ENCODE measurements around the gene TARS3. TPM values are rescaled to one million over a fixed set of nuclear protein-coding genes. Genes with fewer than 3 reads are reported as not detected.
A peak's percentile ranks its signal among the peaks of the same experiment; 100 is the strongest.
"Not testable (repeated sequence)": the region's sequence is repeated elsewhere in the genome, so short reads cannot be mapped to it uniquely, and the experiment has no call there.

Gene TARS3
- total RNA-seq, 8 experiments from 2014 or later, result 12.0 to 31.4 (median 19.4) TPM

DNA sequence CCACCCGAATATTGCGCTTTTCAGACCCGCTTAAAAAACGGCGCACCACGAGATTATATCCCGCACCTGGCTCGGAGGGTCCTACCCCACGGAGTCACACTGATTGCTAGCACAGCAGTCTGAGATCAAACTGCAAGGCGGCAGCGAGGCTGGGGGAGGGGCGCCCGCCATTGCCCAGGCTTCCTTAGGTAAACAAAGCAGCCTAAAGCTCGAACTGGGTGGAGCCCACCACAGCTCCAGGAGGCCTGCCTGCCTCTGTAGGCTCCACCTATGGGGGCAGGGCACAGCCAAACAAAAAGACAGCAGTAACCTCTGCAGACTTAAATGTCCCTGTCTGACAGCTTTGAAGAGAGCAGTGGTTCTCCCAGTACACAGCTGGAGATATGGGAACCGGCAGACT, 97.5 kb downstream of the TARS3 start:
- H3K4me3 ChIP-seq; ATAC-seq (replicated peaks in 6 of 8); H3K4me1 ChIP-seq (replicated peaks in 1 of 2); H3K27ac ChIP-seq; in situ Hi-C loops (cut with MboI; ENCODE audit: low pct_unique_long_range_greater_than_20kb in 2 of 9, low sequenced_read_pairs in 9 of 9, unreplicated experiment in 9 of 9): not testable (repeated sequence)
- WGBS, 10 experiments, result 80% methylated on average over 9 of the region's 15 CpGs; no CpG with 5 or more reads in 9 of the 10 experiments

DNA sequence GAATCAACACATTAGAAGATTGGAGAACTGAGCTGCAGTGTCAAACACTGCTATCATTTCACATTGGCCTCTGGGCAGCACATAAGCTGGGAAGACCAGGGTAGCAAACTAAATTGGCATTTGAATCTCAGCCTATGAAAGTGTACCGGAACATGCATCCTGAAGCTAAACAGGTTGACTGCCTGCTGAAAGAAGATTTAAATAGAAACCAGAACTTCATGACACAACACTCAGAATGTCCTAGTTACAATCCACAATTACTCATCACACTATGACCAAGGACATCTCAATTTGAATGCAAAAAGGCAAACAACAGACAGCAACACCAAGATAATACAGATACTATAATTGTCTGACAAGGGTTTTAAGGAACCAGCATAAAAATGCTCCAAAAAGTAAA, 98.3 kb downstream of the TARS3 start:
- WGBS, 10 experiments, result 75 to 100% (median 94%) methylated on average over 1 of the region's 1 CpG; no CpG with 5 or more reads in 4 of the 10 experiments
- Histone ChIP-seq H3K4me3 (peak overlapping the region in 1 of 5 donors; percentile 21), H3K4me1 (replicated peaks in 1 of 2) (no peaks in the 10 kb centered on the region), H3K27ac (no peak overlapping the region)
- peak in 2 of 8 experiments; percentile 30 to 63 for ATAC-seq (replicated peaks in 6 of 8)
- in situ Hi-C loops (cut with MboI; ENCODE audit: low pct_unique_long_range_greater_than_20kb in 2 of 9, low sequenced_read_pairs in 9 of 9, unreplicated experiment in 9 of 9), result no loop called here

DNA sequence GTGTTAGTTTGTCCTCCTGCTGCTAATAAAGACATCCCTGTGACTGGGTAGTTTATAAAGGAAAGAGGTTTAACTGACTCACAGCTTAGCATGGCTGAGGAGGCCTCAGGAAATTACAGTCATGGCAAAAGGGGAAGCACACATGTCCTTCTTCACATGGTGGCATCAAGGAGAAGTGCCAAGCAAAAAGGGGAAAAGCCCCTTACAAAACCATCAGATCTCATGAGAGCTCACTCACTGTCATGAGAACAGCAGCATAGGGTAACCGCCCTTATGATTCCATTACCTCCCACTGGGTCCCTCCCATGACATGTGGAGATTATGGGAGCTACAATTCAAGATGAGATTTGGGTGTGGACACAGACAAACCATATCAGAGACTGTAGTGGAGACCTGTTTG, 99.1 kb downstream of the TARS3 start:
- in situ Hi-C loops (cut with MboI; ENCODE audit: low pct_unique_long_range_greater_than_20kb in 2 of 9, low sequenced_read_pairs in 9 of 9, unreplicated experiment in 9 of 9), result no loop called here
- WGBS, 10 experiments, result 71 to 100% (median 86%) methylated on average over 1 of the region's 1 CpG; no CpG with 5 or more reads in 6 of the 10 experiments
- H3K27ac ChIP-seq, result no peak overlapping the region

DNA sequence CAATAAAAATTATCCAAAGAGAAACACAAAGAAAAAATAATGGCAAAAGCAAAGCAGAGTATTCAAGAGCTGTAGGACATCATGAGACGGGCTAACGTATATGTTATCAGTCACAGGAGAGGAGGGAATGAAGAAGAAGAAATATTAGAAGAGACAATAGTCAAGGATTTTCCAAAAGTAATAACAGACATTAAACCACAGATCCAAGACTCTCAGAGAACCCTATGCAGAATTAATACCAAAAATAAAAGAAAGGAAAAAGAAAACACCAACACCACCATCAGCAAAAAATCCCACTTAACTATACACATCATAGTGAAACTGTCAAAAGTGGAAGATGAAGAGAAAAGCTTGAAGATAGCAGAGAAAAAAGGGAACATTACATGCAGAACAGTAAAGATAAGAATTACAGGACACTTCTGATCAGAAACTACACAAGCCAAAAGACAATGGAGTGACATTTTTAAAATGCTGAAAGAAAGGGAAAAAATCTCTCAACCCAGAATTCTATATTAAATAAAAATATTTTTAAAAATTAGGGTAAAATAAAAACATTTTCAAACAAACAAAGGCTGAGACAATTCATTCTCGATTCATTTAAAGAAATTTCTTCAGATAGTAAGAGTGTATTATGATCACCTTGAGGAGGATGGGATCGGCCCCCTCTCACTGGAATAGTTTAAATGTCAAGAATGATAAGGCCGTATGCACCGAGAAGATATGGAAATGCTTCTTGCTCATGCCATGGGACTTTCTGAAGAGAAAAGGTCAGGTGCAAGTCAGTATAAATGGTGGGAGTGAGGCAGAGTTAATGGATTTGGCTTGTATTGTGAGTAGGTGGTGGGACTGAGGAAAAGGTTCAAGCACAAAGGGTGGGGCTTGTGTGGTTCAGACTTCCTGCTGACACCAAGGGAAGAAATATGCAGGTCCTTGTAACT, 100.6 kb downstream of the TARS3 start:
- 80 to 100% (median 95%) methylated on average over 1 to 6 of the region's 6 CpGs for WGBS, 10 experiments
- Histone ChIP-seq H3K4me3 (no peak overlapping the region), H3K27ac (no peak overlapping the region), H3K4me1 (replicated peaks in 1 of 2) (peaks cover 5 to 6% of the 10 kb centered on the region in 2 donors)
- no peak for ATAC-seq (replicated peaks in 6 of 8)
- in situ Hi-C loops (cut with MboI; ENCODE audit: low pct_unique_long_range_greater_than_20kb in 2 of 9, low sequenced_read_pairs in 9 of 9, unreplicated experiment in 9 of 9), result no loop called here

More for the DNA sequence above, 99.1 kb downstream of the TARS3 start:
- ATAC-seq (replicated peaks in 6 of 8), result peak in 2 of 8 experiments; percentile 89 to 93
- Histone ChIP-seq H3K4me3 (no peak overlapping the region), H3K4me1 (replicated peaks in 1 of 2) (no peaks in the 10 kb centered on the region)

DNA sequence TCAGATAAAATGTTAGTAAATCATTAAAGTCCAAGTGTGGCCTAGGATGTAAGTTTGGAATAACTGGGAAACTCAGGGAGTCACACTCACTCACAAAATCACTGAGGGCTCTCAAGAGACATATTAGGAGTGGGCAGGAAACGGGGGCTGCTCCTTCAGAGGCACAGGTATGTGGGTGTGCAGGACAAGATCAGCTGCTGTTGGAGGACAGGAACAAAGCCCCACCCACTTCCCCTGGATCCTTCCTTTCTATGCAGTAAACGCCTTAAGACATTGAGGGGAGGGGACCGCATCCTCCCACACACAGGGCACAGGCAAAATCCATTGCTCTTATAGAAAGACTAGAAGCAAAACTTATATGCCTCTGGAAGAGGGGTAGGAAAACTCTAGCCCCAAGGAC, 102.3 kb downstream of the TARS3 start:
- ATAC-seq (replicated peaks in 6 of 8), result no peak
- Histone ChIP-seq H3K4me1 (replicated peaks in 1 of 2) (peaks cover 13 to 16% of the 10 kb centered on the region in 2 donors), H3K27ac (no peak overlapping the region), H3K4me3 (no peak overlapping the region)
- 50 to 92% (median 86%) methylated on average over 1 to 2 of the region's 3 CpGs; no CpG with 5 or more reads in 3 of the 10 experiments for WGBS, 10 experiments
- in situ Hi-C loops (cut with MboI; ENCODE audit: low pct_unique_long_range_greater_than_20kb in 2 of 9, low sequenced_read_pairs in 9 of 9, unreplicated experiment in 9 of 9), result no loop called here

DNA sequence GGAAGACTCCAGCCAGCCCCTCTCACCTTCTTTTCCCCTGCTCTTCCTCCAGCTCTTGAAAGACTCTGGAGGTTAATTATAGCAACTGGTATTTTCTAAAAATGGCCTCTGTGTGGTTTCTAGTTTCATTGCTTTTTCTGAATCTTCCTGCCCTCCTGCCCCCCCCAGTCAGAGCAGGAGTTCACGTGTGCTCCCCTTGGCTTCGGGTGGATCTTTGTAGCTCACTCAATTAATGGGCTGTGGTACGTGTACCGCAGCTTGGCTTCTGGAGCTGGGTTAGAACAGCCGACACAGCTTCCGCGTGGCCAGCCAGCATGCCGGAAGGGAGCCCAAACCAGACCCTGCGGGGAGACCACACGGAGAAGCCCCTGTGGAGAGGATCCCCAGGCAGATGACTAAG, 103.6 kb downstream of the TARS3 start:
- 73 to 100% (median 80%) methylated on average over 1 to 5 of the region's 10 CpGs; no CpG with 5 or more reads in 3 of the 10 experiments for WGBS, 10 experiments

DNA sequence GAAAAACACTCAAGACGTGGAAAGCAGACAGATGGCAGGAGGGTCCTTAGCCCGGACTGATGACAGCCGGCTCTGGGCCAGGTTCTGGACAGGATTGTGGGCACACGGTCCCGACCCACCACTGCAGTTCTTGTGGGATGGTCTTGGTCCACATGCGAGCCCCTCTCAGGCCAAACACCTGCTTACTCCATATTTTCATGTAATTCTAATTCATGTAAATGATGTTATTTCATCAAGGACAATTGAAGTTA, 104.7 kb downstream of the TARS3 start:
- no peak overlapping the region for H3K4me3 ChIP-seq
- no peak overlapping the region for H3K27ac ChIP-seq
- in situ Hi-C loops (cut with MboI; ENCODE audit: low pct_unique_long_range_greater_than_20kb in 2 of 9, low sequenced_read_pairs in 9 of 9, unreplicated experiment in 9 of 9), result no loop called here
- 60 to 96% (median 84%) methylated on average over 1 to 4 of the region's 6 CpGs; no CpG with 5 or more reads in 4 of the 10 experiments for WGBS, 10 experiments
- ATAC-seq (replicated peaks in 6 of 8), result no peak
- H3K4me1 ChIP-seq (replicated peaks in 1 of 2), result peaks cover 33 to 36% of the 10 kb centered on the region in 2 donors

More for the DNA sequence above, 103.6 kb downstream of the TARS3 start:
- Histone ChIP-seq H3K4me1 (replicated peaks in 1 of 2) (peaks cover 26 to 28% of the 10 kb centered on the region in 2 donors), H3K27ac (no peak overlapping the region), H3K4me3 (no peak overlapping the region)
- in situ Hi-C loops (cut with MboI; ENCODE audit: low pct_unique_long_range_greater_than_20kb in 2 of 9, low sequenced_read_pairs in 9 of 9, unreplicated experiment in 9 of 9), result no loop called here
- no peak for ATAC-seq (replicated peaks in 6 of 8)

DNA sequence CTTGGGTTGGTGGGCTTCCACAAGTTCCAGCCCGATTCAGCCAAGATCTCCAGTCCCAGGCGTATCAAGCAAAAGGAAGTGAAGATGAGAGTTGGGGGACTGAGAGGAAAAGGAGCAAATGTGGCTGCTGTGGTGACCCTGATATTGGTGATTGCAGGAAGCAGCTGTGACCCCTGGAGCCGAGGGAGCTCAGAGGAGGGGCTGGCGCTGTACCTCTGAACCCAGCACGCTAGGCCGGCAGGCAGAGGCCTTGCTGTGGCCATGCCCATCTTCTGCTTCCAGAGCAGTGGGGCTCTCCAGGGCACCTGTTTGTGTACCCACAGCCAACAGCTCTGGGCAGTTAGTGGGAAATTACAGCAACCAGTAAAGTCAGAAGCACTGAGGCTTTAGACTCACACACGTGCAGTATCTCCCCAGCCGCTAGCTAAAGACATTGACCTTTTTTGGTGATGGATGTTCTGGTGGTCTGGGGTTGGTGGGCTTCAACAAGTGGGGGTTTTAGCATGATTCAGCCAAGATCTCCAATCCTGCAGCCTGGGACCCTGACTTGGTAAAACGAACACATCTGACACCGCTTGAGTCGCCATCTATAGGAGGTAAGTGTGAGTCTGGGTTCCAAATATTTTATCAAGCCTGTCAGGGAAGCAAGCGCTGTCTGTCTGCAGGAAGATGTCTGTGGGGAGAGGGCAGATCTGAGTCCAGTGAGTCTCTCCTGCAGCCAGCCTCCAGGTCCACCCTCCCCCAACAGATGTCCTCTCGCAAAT, 105.2 kb downstream of the TARS3 start:
- ATAC-seq (replicated peaks in 6 of 8), result no peak
- in situ Hi-C loops (cut with MboI; ENCODE audit: low pct_unique_long_range_greater_than_20kb in 2 of 9, low sequenced_read_pairs in 9 of 9, unreplicated experiment in 9 of 9), result no loop called here
- WGBS, 10 experiments, result 67 to 97% (median 91%) methylated on average over 1 to 7 of the region's 13 CpGs; no CpG with 5 or more reads in 2 of the 10 experiments
- no peak overlapping the region for H3K4me3 ChIP-seq
- peaks cover 38 to 41% of the 10 kb centered on the region in 2 donors for H3K4me1 ChIP-seq (replicated peaks in 1 of 2)
- H3K27ac ChIP-seq, result no peak overlapping the region

DNA sequence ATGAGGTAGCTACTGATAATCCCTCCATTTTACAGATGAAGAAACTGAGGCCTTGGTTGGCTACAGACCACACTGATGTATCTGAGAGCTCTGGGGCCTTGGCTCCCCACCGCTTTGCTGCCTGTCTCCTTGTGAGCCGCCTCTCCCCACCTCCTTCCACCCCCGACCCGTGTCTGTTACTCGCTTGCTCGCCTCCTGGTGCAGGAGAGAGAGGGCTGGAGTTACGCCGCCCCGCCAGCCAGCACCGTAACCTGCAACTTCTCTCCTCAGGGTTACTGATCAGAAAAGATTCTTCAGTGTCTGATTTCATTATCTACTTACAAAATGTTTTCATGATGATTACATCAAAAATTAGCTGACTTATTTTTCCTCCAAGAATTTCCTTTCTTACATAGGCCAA, 106.2 kb downstream of the TARS3 start:
- 80 to 100% (median 94%) methylated on average over 1 to 10 of the region's 10 CpGs; no CpG with 5 or more reads in 2 of the 10 experiments for WGBS, 10 experiments
- H3K4me3 ChIP-seq, result no peak overlapping the region
- H3K4me1 ChIP-seq (replicated peaks in 1 of 2), result peaks cover 47 to 50% of the 10 kb centered on the region in 2 donors
- no peak for ATAC-seq (replicated peaks in 6 of 8)
- H3K27ac ChIP-seq, result no peak overlapping the region
- in situ Hi-C loops (cut with MboI; ENCODE audit: low pct_unique_long_range_greater_than_20kb in 2 of 9, low sequenced_read_pairs in 9 of 9, unreplicated experiment in 9 of 9), result no loop called here

DNA sequence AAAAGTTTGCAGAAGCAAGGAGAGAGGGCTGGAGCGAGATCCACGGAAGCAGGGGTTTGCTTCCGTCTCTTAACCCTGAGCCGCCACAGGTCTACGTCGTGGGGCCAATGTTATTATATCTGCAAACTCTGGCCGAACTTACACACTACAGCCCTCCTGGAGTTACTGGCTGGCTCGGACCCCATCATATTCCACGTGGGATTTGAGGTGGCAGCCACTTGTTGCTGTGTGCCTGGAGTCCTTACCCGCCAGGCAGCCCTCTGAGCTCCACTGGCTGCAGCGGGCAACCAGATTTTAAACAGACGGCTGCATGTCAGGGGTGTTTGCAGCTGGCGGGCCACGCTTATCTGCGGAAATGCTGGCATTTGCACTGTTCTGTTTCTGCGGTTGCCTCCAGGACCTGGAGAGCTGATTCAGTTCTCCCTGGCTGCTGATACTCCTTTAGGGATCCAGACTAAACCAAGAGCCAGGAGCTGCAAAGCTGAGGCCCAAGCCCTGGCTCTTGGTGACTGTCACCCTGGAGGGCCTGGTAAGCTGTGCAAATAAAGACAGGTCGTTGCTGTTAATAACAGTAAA, 106.8 kb downstream of the TARS3 start:
- in situ Hi-C loops (cut with MboI; ENCODE audit: low pct_unique_long_range_greater_than_20kb in 2 of 9, low sequenced_read_pairs in 9 of 9, unreplicated experiment in 9 of 9), result no loop called here
- Histone ChIP-seq H3K27ac (no peak overlapping the region), H3K4me1 (replicated peaks in 1 of 2) (peaks cover 52 to 53% of the 10 kb centered on the region in 2 donors), H3K4me3 (no peak overlapping the region)
- 57 to 100% (median 89%) methylated on average over 1 to 16 of the region's 17 CpGs; no CpG with 5 or more reads in 4 of the 10 experiments for WGBS, 10 experiments
- ATAC-seq (replicated peaks in 6 of 8), result peak in 1 of 8 experiments; percentile 1

DNA sequence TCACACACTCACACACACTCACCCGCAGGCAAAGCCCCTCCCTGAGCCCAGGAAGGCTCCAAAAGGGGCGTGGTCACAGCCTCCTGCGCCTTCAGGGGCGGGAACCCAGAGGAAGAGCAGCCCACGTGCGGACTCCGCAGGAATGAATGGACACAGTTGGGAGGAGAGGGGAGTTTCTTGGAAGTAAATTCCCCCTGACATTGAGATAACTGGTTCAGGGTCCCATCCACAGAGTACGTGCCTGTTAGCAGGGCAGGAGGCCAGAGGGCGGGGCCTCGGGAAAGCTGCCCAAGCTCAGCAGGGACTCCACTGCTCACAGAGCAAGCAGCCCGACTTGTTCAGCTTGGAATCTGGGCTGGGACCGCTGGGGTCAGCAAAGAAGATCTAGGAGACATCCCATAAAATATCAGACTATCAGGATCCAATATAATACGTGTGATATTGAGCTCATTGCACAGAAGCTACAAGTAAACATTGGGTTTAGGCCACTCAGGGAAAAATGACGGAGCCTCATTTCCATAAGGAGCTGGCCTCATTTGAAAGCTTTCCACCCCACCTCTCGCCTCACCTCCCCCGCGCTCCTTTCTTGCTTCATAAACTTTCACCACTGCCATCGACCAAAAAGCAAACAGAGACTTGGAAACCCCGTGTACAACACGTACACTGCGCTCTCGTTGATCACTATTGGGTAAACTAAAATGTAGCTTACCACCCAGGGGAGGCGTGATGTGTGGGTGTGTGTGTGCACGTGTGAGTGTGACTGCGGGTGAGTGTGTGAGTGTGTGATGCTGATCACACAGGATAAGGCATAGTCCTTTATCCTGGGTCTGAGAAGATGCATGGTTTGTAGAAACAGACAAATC, 108.1 kb downstream of the TARS3 start:
- in situ Hi-C loops (cut with MboI; ENCODE audit: low pct_unique_long_range_greater_than_20kb in 2 of 9, low sequenced_read_pairs in 9 of 9, unreplicated experiment in 9 of 9), result no loop called here
- ATAC-seq (replicated peaks in 6 of 8), result peak; percentile 52 to 94 (median 78)
- Histone ChIP-seq H3K4me3 (no peak overlapping the region), H3K27ac (no peak overlapping the region), H3K4me1 (replicated peaks in 1 of 2) (peaks cover 52 to 54% of the 10 kb centered on the region in 2 donors)
- WGBS, 10 experiments, result 6 to 72% (median 39%) methylated on average over 1 to 11 of the region's 25 CpGs; no CpG with 5 or more reads in 2 of the 10 experiments

DNA sequence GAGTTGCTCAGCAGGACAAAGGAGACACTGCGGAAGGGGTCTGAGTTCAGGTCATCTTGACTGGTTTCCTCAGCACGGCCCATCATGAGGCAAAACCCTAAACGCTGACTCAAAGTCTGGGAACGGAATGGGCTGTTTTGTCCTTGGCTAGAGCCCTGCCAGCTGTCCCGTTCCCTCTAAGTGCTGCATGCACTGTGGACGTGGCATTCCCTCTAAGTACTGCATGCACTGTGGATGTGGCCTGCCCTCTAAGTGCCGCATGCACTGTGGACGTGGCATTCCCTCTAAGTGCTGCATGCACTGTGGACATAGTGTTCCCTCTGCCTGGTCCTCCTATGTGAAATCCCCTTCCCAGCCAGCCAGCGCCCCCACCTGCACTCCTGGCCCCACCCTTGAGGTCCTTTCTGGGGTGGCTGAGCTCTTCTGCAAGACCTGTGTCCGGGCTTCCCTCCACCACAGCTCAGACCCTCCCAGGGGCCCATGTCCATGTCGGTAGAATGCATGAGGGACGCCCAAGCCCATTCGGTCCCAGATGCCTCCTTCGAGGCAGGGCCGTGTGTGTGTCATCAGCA, 108.8 kb downstream of the TARS3 start:
- ATAC-seq (replicated peaks in 6 of 8), result peak in 5 of 8 experiments; percentile 1 to 25 (median 7)
- Histone ChIP-seq H3K27ac (no peak overlapping the region), H3K4me1 (replicated peaks in 1 of 2) (peaks cover 52 to 54% of the 10 kb centered on the region in 2 donors), H3K4me3 (no peak overlapping the region)
- in situ Hi-C loops (cut with MboI; ENCODE audit: low pct_unique_long_range_greater_than_20kb in 2 of 9, low sequenced_read_pairs in 9 of 9, unreplicated experiment in 9 of 9), result no loop called here
- 17 to 53% methylated on average over 1 to 3 of the region's 15 CpGs; no CpG with 5 or more reads in 8 of the 10 experiments for WGBS, 10 experiments

Data from motor neuron (in vitro differentiated cells).